A549 (cell line): Measurements from ENCODE around the gene SCN9A. TPM values are rescaled to one million over a fixed set of nuclear protein-coding genes. Genes with fewer than 3 reads are reported as not detected.

Experiments used
- ATAC-seq, 2 experiments: fragments of 200-7000 bp in 1 of 2; fragments of >200 bp in 1 of 2; cut with Nextera tagmentation in 1 of 2; cut with Tn5 transposase in 1 of 2; 3 replicates each; pipeline versions ENCODE4 v1.8.0 to v1.9.1; 2018 to 2020; ENCODE audit warnings: mild to moderate bottlenecking in 1 of 2, moderate library complexity in 1 of 2
- CTCF ChIA-PET: fragments of 300-600 bp; sonication (Branson Sonifier 250); formaldehyde crosslinking; extraction: SDS; loops from one replicate; lab custom pipeline; 2021; ENCODE audit warnings: antibody characterized with exemption, inconsistent platforms; lab: Yijun Ruan, JAX
- POLR2A ChIA-PET: fragments of 350-600 bp; formaldehyde crosslinking; extraction: SDS; loops from one replicate; lab custom pipeline; 2021; ENCODE audit warnings: antibody characterized with exemption, inconsistent platforms; lab: Yijun Ruan, JAX
- DNase-seq, 2 experiments: peaks; one replicate each; pipeline versions ENCODE4 v3.0.0 to v3.0.0-alpha.2; 2011 to 2016; ENCODE audit warnings: low read depth in 1 of 2, low spot score in 1 of 2
- FAIRE-seq: peaks from 2 replicates; lab custom pipeline; 2011; peaks lifted over from hg19 to GRCh38; lab: Jason Lieb, UNC
- H3K27ac ChIP-seq, 2 experiments: fragments of >200 bp; sonication (Bioruptor Twin); formaldehyde crosslinking; 3 replicates each; pipeline ENCODE4 v1.5.1; 2016 to 2017
- H3K4me1 ChIP-seq: fragments of >200 bp; sonication (Bioruptor Twin); formaldehyde crosslinking; 3 replicates; pipeline ENCODE4 v1.6.1; 2016
- H3K4me2 ChIP-seq: fragments of >200 bp; sonication (Bioruptor Twin); formaldehyde crosslinking; 3 replicates; pipeline ENCODE4 v1.6.1; 2016
- H3K4me3 ChIP-seq: fragments of >200 bp; sonication (Bioruptor Twin); formaldehyde crosslinking; 3 replicates; pipeline ENCODE4 v1.5.1; 2016
- H3K9me3 ChIP-seq: fragments of >200 bp; sonication (Bioruptor Twin); formaldehyde crosslinking; 3 replicates; pipeline ENCODE4 v1.6.1; 2016
- BCL3 ChIP-seq: fragments of >200 bp; sonication (Bioruptor Twin); formaldehyde crosslinking; IDR thresholded peaks from 3 replicates; pipeline ENCODE4 v1.6.1; 2016
- CBX2 ChIP-seq: fragments of 200-600 bp; sonication (generic); IDR thresholded peaks from 2 replicates; pipeline ENCODE4 v1.6.1; 2016; ENCODE audit warnings: low read depth, mild to moderate bottlenecking, borderline replicate concordance
- CEBPB ChIP-seq, 2 experiments: fragments of >200 bp in 1 of 2; sonication (Bioruptor Twin) in 1 of 2; formaldehyde crosslinking in 1 of 2; IDR thresholded peaks; 2 replicates each; pipeline ENCODE4 v1.6.1; 2012 to 2016
- CHD2 ChIP-seq: fragments of 150-350 bp; IDR thresholded peaks from 2 replicates; pipeline ENCODE4 v1.6.1; 2014; ENCODE audit warnings: low read length; ENCODE audit not compliant: partially characterized antibody
- EHF ChIP-seq: fragments of 250-450 bp; sonication (Bioruptor Pico); IDR thresholded peaks from 2 replicates; pipeline ENCODE4 v1.5.0; 2020; ENCODE audit warnings: mild to moderate bottlenecking
- EHMT2 ChIP-seq: fragments of 200-600 bp; sonication (generic); IDR thresholded peaks from 2 replicates; pipeline ENCODE4 v1.6.1; 2016; ENCODE audit warnings: antibody characterized with exemption, low read depth, mild to moderate bottlenecking, moderate library complexity
- ELK1 ChIP-seq: fragments of 150-350 bp; IDR thresholded peaks from 2 replicates; pipeline ENCODE4 v1.6.1; 2014; ENCODE audit warnings: low read depth, mild to moderate bottlenecking, low read length
- ESRRA ChIP-seq: fragments of 150-350 bp; IDR thresholded peaks from 2 replicates; pipeline ENCODE4 v1.6.1; 2014; ENCODE audit warnings: mild to moderate bottlenecking, low read length, borderline replicate concordance
- FOSB ChIP-seq: fragments of 250-450 bp; sonication (Bioruptor Pico); IDR thresholded peaks from 2 replicates; pipeline ENCODE4 v1.5.0; 2020; ENCODE audit warnings: mild to moderate bottlenecking, moderate library complexity
- GATA3 ChIP-seq: IDR thresholded peaks from 2 replicates; pipeline ENCODE4 v1.6.1; 2012; ENCODE audit warnings: borderline replicate concordance
- HES2 ChIP-seq: fragments of >200 bp; sonication (Bioruptor Twin); formaldehyde crosslinking; IDR thresholded peaks from 2 replicates; pipeline ENCODE4 v1.6.1; 2016
- HEYL ChIP-seq: fragments of 250-450 bp; sonication (Bioruptor Pico); IDR thresholded peaks from 2 replicates; pipeline ENCODE4 v1.8.0; 2021; ENCODE audit warnings: mild to moderate bottlenecking, moderate library complexity
- MYC ChIP-seq: IDR thresholded peaks from 2 replicates; pipeline ENCODE4 v1.6.1; 2012; ENCODE audit warnings: mild to moderate bottlenecking, inconsistent platforms, low read length, improper control_type of control experiment, borderline replicate concordance
- NPAS2 ChIP-seq: fragments of 250-450 bp; sonication (Bioruptor Pico); IDR thresholded peaks from 2 replicates; pipeline ENCODE4 v1.8.0; 2022; ENCODE audit warnings: mild to moderate bottlenecking, moderate library complexity, borderline replicate concordance
- NR3C1 ChIP-seq: fragments of >200 bp; sonication (Bioruptor Twin); formaldehyde crosslinking; IDR thresholded peaks from 3 replicates; pipeline ENCODE4 v1.6.1; 2017
- RARB ChIP-seq: fragments of 250-450 bp; sonication (Bioruptor Pico); IDR thresholded peaks from 2 replicates; pipeline ENCODE4 v1.8.0; 2021; ENCODE audit warnings: mild to moderate bottlenecking, moderate library complexity
- RFX5 ChIP-seq: fragments of 450-650 bp; IDR thresholded peaks from 2 replicates; pipeline ENCODE4 v1.7.1; 2014; ENCODE audit warnings: antibody characterized with exemption, mild to moderate bottlenecking, moderate library complexity
- SMC3 ChIP-seq: fragments of >200 bp; sonication (Bioruptor Twin); formaldehyde crosslinking; IDR thresholded peaks from 3 replicates; pipeline ENCODE4 v1.6.1; 2018; ENCODE audit warnings: inconsistent platforms
- SREBF2 ChIP-seq: fragments of 450-650 bp; IDR thresholded peaks from 2 replicates; pipeline ENCODE4 v1.6.1; 2014; ENCODE audit warnings: mild to moderate bottlenecking, moderate library complexity
- TP53 ChIP-seq: fragments of 250-450 bp; sonication (Bioruptor Pico); IDR thresholded peaks from 2 replicates; pipeline ENCODE4 v1.5.0; 2021; ENCODE audit warnings: mild to moderate bottlenecking, moderate library complexity
- USF2 ChIP-seq: fragments of 450-650 bp; IDR thresholded peaks from 2 replicates; pipeline ENCODE4 v1.6.1; 2014; ENCODE audit warnings: antibody characterized with exemption
- ZC3H11A ChIP-seq: fragments of 450-650 bp; IDR thresholded peaks from 2 replicates; pipeline ENCODE4 v1.6.1; 2014; ENCODE audit warnings: antibody characterized with exemption, mild to moderate bottlenecking
- ZNF302 ChIP-seq: fragments of 250-450 bp; sonication (Bioruptor Pico); IDR thresholded peaks from 2 replicates; pipeline ENCODE4 v1.9.0; 2021; ENCODE audit warnings: inconsistent platforms, mild to moderate bottlenecking, moderate library complexity
- WGBS: methylation state at CpG from one replicate; pipeline ENCODE4 v1.1.6; 2017; ENCODE audit errors: missing lambda C conversion rate; 5-methylcytosine and 5-hydroxymethylcytosine counted together
- polyA plus RNA-seq, 4 experiments: library from polyadenylated mRNA; depleted of rRNA in 3 of 4; stranded (reverse); fragments of >200 nt; fragmentation: RNase III in 1 of 4; extraction: RNeasy Plus Mini Kit Qiagen cat#74134 plus additional on column Dnase treatment in 1 of 4; gene quantifications; 2 replicates in 3 of 4; 3 replicates in 1 of 4; pipeline ENCODE4 v1.2.3, GENCODE V29; 2011 to 2017

Gene SCN9A
- polyA plus RNA-seq, 2 of the 4 experiments (the other 2 are of a cell fraction) = 7.7 to 23.6 TPM

- Histone ChIP-seq H3K4me2 (no peak overlapping the region), H3K4me1 (no peaks in the 10 kb centered on the region), H3K27ac (no peak overlapping the region), H3K9me3 (no peaks in the 10 kb centered on the region), H3K4me3 (no peak overlapping the region)
- no peak for FAIRE-seq
- no peak for TF ChIP-seq EHF (CRISPR knock-in tag)
- TF ChIP-seq EHMT2 = no peak
- TF ChIP-seq RFX5 = no peak
- no peak for TF ChIP-seq BCL3
- no peak for TF ChIP-seq GATA3
- no peak for TF ChIP-seq MYC
- no peak for TF ChIP-seq NR3C1
- TF ChIP-seq USF2 = no peak
- TF ChIP-seq CHD2 = no peak
- no peak for TF ChIP-seq CBX2
- no peak for TF ChIP-seq SMC3
- no peak for TF ChIP-seq SREBF2
- no peak for TF ChIP-seq FOSB (CRISPR knock-in tag)
- no peak for TF ChIP-seq ESRRA
- no peak for TF ChIP-seq HES2
- no peak for TF ChIP-seq NPAS2 (CRISPR knock-in tag)
- DNase-seq = no peak
- ChIA-PET POLR2A (no interaction called here), CTCF (no interaction called here)
- no peak for ATAC-seq
Measured at GRCh38 chr2:166269322-166269721, 106.4 kb downstream of the SCN9A start.

GRCh38 chr2:166257859-166258258 lies 117.9 kb downstream of the SCN9A start:
- ATAC-seq (no peak), DNase-seq (no peak), FAIRE-seq (no peak)
- H3K4me3 ChIP-seq = no peak overlapping the region
- H3K4me2 ChIP-seq = no peak overlapping the region
- no peaks in the 10 kb centered on the region for H3K4me1 ChIP-seq
- CTCF ChIA-PET = no interaction called here
- no peak for TF ChIP-seq CEBPB (IDR thresholded peaks at IDR 0.05)
- POLR2A ChIA-PET = no interaction called here
- H3K27ac ChIP-seq = no peak overlapping the region
- H3K9me3 ChIP-seq = no peaks in the 10 kb centered on the region

GRCh38 chr2:166256896-166257295 lies 118.8 kb downstream of the SCN9A start:
- no peak for ATAC-seq
- no peaks in the 10 kb centered on the region for H3K4me1 ChIP-seq
- no peak overlapping the region for H3K4me3 ChIP-seq
- 72% methylated on average over 1 of the region's 1 CpG for WGBS
- ChIA-PET POLR2A (no interaction called here), CTCF (no interaction called here)
- no peak overlapping the region for H3K27ac ChIP-seq
- DNase-seq = no peak
- H3K9me3 ChIP-seq = no peaks in the 10 kb centered on the region
- TF ChIP-seq HEYL (CRISPR knock-in tag) (no peak), ELK1 (no peak), ZC3H11A (no peak), ZNF302 (CRISPR knock-in tag) (no peak), RARB (CRISPR knock-in tag) (no peak), FOSB (CRISPR knock-in tag) (no peak), TP53 (CRISPR knock-in tag) (no peak), CEBPB (IDR thresholded peaks at IDR 0.05) (no peak)
- FAIRE-seq = no peak
- no peak overlapping the region for H3K4me2 ChIP-seq
